Muscle of arm (tissue), 14 donors: Measurements from ENCODE around the gene UBQLN4. TPM values are rescaled to one million over a fixed set of nuclear protein-coding genes. Genes with fewer than 3 reads are reported as not detected.
A peak's percentile ranks its signal among the peaks of the same experiment; 100 is the strongest.

Source experiments
- DNase-seq: peaks from one replicate; pipeline ENCODE4 v3.0.0-alpha.2; 2013
- long read RNA-seq, 11 donors: transcript quantifications; one replicate each; lab custom pipeline, GENCODE V29; 2026
- polyA plus RNA-seq, 12 donors: library from polyadenylated mRNA; unstranded; fragments of 120-200 nt; gene quantifications; one replicate each; pipeline ENCODE4 v1.2.1, GENCODE V29; 2013; ENCODE audit not compliant: insufficient read length in 12 of 12

Gene UBQLN4
- polyA plus RNA-seq = 10 to 100 TPM in 11 of 12 donors, not detected in 1; 40.2 to 55.3 (median 47.1) TPM
- long read RNA-seq, donor 1, partial matches to known transcripts = 13 of 17 reads
- long read RNA-seq, donor 1, other reads (novel, unspliced or antisense) = 0 of 17 reads
- long read RNA-seq, donor 2, transcript UBQLN4-201 (11 exons, 3,576 nt) = major isoform, 8 of 46 reads
- long read RNA-seq, donor 2, partial matches to known transcripts = 38 of 46 reads
- long read RNA-seq, donor 2, other reads (novel, unspliced or antisense) = 0 of 46 reads
- long read RNA-seq, donor 3, partial matches to known transcripts = 0 of 1 reads
- long read RNA-seq, donor 3, other reads (novel, unspliced or antisense) = 0 of 1 reads
- long read RNA-seq, donor 4, partial matches to known transcripts = 0 of 3 reads
- long read RNA-seq, donor 4, other reads (novel, unspliced or antisense) = 0 of 3 reads
- long read RNA-seq, donor 5, transcript UBQLN4-201 (11 exons, 3,576 nt) = major isoform, 12 of 43 reads
- long read RNA-seq, donor 5, partial matches to known transcripts = 31 of 43 reads
- long read RNA-seq, donor 5, other reads (novel, unspliced or antisense) = 0 of 43 reads
- long read RNA-seq, donor 6, partial matches to known transcripts = 5 of 5 reads
- long read RNA-seq, donor 6, other reads (novel, unspliced or antisense) = 0 of 5 reads
- long read RNA-seq, donor 7, partial matches to known transcripts = 8 of 10 reads
- long read RNA-seq, donor 7, other reads (novel, unspliced or antisense) = 0 of 10 reads
- long read RNA-seq, donor 8, transcript UBQLN4-201 (11 exons, 3,576 nt) = major isoform, 8 of 26 reads
- long read RNA-seq, donor 8, partial matches to known transcripts = 18 of 26 reads
- long read RNA-seq, donor 8, other reads (novel, unspliced or antisense) = 0 of 26 reads
- long read RNA-seq, donor 9, partial matches to known transcripts = 0 of 2 reads
- long read RNA-seq, donor 9, other reads (novel, unspliced or antisense) = 0 of 2 reads
- long read RNA-seq, donor 10, transcript UBQLN4-201 (11 exons, 3,576 nt) = major isoform, 5 of 23 reads
- long read RNA-seq, donor 10, partial matches to known transcripts = 17 of 23 reads
- long read RNA-seq, donor 10, other reads (novel, unspliced or antisense) = 0 of 23 reads
- long read RNA-seq, donor 11, partial matches to known transcripts = 16 of 19 reads
- long read RNA-seq, donor 11, other reads (novel, unspliced or antisense) = 0 of 19 reads

DNA sequence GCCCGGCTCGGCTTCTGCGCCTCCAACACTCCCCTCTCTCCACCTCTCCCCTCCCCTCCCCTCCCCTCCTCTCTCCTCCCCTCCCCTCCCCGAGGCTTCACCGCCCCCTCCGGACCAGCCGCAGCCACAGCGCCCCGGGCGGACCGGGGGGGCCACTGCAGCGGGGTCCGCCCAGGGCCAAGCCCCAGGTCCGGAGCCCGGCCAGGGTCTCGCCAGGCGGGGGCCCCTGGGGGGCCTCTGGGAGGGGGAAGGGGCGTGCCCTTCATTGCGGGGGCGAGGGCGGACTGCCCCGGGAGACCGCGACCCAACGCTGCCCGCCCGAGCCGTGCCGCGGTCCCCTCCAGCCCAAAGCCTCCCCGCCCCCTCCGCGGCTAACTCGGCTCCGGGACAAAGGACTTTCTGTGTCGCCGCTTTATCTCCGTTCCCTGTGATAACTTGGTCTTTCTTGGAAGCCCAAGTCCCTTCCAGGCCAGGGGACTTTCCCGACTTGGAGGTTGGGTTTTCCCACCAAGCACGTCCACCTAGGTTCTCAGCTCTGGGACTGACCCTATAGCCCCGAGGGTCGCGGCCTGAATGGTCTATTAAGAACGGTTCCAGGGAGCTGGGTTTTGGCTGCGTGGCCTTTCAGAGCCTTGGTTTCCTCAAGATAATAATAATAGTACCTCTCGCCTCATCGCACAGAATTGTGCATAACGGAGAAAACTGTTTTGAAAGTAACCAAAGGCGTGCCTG, at the start of gene UBQLN4:
UBQLN4 (minus strand) TSS at position 31 of the 732 bp plus-strand sequence. CDS start 97 bp downstream, outside the sequence.
- peak; percentile 85 for DNase-seq

DNA sequence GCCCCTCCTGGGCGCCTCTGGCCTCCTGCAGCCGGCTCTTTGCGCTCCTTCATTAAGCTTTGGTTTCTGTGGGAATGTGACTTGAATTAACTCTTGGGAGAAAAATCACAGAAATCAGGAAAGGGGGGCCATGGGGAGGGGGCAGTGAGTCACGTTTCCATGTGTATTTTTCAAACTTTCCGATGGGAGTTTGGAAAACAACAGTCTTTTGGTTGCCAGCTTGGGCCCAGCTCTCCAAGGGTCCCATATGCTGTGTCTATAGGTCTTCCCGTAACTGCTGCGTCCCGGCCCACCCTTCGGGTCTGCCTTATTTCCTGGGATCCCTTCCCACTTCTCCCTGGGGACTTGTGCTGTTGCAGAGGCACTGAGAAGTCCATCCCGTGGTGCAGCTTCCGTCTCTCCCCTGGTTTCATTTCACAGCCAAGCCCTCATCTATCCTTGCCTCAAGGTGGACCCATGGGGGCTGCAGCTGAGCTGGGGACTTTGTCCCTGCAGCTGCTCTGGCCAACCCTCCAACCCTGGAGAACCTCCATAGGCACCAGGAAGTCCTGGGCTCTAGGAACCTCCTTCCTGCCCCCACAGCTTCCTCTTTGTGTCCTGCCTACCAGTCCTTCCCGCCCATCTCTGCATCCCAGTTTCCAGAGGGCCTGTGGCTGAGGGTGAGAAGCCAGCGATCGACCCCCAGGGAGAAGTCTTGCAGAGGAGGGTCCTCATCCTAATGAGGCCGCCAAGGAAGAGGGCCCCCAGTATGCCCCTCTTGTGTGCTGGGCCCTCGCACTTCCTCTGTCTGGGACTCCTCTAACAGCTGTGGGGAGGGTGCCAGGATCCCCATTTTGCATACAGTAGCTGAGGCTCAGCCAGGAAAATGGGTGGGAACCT, 49.3 kb upstream of the UBQLN4 start:
- peak; percentile 76 for DNase-seq

DNA sequence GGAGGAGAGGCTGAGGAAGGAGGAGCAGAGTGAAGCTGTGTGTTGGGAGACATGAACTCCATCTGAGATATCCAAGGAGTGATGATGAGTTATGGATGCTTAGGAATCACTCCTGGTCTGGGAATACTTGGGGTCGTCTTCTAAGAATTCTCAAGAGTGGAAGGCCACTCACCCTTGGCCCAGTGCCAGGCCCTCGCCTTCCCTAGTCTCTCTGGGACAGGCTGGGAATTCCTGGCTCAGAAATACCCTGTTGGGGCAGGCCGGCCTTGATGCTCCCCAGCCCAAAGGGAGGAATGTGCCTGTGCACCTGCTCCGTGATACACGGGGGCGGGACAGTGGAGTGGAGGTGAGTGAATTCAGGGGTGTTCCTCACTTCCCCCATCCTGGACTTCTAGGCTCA, 48.3 kb upstream of the UBQLN4 start:
- no peak for DNase-seq

DNA sequence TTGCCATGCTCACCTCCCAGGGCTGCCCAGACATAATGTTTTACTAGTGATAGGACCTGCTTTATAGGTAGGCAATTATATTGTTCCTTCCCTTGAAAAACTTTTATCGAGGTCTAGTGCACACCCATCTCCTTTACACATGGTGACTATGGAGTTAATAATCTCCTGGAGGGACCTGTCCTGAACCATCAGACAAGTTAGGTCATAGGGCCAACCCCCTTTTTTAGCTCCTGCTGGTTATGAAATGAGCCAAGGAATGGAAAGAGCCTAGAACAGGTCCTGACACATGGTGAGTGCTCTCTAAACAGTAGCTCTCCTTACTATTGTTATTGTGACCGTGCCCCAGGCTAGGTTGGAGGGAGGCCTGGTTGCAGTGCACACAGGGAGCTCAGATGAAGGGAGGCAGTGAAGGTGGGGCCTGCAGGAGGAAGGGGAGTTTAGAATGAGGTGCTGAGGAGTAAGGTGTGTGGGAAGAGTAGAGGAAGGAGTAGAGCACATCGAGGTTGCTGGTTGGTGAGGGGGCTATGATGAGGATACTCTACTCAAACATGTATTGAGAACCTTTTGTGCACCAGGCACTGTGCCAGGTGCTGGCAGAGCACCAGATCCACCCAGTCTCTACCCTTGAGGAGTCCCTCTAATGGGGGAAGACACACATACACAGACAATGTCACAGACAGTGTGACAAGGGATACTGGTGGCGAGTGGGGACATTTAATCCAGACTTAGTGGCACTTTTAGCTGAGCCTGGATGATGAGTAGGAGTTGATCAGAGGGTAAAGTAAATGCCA, 46.8 kb upstream of the UBQLN4 start:
- DNase-seq = no peak

DNA sequence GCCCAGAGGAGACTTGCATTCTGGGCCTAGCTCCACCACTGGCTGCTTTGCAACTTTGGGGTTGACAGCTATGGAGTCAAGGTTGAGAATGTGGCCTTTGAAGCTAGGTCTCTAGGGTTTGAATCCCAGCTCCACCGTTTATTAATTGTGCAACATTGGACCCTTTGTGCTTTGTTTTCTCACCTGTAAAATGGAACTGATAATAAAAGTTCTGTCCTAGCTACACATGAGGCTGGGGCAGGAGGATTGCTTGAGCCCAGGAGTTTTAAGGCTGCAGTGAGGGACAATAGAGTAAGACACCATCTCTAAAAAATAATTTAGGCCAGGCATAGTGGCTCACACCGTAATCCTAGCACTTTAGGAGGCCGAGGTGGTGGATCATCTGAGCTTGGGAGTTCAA, 45.7 kb upstream of the UBQLN4 start:
- no peak for DNase-seq

DNA sequence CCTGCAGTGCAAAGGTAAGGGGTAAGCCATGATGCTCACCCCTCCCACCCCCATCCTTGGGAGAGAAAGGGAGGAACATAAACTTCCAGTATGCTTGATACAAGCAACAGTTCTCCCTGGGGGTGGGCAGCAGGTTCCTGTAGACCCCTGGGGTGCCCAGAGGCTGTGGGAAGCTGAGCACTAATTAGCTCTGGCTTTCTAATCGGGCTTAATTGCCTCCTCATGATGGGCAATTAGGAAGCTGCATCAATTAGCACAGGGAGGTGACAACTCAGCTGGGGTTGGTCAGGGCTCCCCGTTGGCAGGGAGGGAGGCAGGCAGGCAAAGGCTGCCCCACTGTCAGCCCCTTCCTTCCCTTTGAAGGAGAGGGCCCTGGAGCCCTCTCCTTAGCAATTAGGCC, 45.2 kb upstream of the UBQLN4 start:
- no peak for DNase-seq

DNA sequence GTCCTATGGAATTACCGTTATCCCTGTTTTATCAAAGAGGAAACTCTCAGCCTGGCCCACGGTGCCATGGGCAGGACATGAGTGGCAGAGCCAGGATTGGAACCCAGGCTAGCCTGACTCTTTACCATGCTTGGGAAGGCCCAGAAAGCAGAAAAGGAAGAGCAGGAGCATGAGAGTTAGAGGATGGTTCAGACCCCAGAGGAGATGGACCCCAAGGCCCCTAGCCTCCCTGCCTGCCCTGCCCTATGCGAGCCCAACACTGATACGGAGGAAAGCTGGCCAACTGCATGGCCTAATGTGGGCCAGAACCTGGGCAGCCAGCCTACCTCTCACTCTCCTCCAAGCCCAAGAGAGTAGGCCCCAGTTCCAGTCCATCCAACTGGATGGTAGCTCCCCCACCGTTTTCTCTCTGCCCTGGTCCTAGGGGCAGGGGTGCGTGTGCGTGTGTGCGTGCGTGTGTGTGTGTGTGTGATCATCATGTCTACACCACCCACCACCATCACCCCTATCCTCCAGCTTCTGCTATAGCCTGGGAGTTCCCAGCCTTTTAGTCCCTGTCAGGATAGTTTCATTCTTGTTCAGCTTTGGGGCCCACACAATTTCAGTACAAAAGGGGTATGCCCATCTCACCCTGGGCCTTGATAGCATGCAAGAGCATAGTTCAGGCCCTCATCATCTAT, 44.0 kb upstream of the UBQLN4 start:
- DNase-seq = no peak

DNA sequence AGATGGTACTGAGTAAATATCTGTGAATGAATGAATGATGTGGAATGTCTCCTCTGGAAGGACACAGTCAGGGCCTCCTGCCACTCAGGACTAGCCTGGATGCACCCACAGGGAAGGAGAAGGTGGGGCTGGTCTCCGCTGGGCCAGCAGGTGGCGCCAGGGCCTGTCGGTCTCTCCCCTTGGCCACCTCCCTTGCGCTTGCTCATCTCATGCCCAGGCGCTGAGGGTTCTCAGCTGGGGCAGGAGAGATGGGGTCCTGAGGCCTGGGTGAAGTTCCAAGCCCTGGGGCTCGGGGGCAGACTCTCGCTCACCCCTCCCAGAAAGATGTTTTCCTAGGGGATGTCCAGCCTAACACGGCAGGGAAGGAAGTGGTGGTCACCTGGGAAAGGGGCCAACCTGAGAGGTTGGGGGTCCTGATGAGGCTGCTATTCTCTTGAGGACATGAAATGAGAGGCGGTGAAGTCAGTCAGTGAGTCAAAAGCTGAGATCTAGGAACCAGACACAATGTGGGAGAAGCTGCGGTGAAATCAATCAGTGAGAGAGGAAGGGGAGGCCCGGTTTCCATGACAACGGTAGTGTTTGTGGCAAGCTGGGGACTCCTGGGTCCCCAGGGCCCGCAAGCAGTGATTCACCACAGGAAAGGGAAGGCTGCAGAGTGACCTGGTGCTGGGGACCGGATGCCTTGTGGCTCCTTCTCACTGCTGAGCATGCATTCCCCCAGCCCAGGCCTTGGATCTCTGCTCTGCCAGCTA, 43.2 kb upstream of the UBQLN4 start:
- DNase-seq = peak; percentile 87

DNA sequence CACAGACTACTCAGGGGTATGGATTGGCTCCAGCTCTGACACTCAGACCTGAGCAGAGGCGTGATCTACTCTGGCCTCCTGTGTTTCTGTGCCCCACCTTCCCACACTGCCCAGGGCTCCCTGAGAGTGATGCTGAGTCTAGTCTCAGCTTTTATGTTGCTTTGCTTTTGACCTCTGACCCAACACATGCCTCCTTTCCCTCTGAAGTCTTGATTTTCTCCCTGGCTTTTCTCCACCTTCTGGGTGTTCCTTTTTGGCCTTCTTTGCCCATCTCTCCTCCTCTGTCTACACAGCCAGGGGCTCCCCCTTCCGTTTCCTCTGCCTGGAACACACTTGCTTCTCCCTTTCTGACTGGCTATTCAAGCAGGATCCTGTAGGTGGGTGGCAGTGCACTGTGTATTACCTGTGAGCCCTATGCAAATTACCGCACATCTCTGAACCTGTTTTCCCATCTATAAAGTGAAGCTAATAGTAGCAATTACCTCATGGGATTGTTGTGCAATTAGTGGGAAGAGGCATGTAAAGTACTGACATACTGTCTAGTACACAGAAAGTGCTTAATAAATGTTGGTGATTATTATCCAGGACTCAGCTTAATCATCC, 42.4 kb upstream of the UBQLN4 start:
- DNase-seq = no peak

DNA sequence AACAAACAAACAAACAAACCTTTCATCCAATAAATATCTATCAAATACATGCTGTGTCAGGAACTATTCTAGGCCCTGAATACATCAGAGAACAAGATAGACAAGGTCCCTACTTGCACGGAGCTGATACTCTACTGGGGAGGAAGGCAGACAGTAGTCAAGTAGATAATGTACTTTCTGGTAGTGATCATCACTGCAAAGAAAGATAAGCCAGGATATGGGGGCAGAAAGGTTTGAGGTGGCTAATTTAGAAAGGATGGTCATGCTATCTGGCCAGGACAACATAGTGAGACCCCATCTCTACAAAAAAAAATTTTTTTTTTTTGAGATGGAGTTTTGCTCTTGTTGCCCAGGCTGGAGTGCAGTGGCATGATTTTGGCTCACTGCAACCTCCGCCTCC, 38.0 kb upstream of the UBQLN4 start:
- no peak for DNase-seq

DNA sequence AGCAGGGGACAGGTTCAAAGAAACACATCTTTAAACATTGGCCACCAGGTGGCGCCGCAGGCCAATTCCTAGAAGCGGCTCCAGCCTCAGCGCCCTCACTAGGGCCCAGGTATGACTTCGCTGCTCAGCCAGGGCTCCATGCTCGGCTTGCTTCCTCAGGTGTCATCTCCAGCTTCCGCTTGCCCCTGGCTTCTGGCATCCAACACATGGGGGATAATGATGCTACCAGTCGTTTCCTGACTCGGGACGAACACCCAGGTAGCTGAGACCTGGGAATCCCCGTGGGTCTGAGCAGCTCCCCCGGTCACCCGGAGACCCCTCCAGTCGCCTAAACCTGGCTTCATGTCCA, 37.2 kb upstream of the UBQLN4 start:
- peak; percentile 85 for DNase-seq

DNA sequence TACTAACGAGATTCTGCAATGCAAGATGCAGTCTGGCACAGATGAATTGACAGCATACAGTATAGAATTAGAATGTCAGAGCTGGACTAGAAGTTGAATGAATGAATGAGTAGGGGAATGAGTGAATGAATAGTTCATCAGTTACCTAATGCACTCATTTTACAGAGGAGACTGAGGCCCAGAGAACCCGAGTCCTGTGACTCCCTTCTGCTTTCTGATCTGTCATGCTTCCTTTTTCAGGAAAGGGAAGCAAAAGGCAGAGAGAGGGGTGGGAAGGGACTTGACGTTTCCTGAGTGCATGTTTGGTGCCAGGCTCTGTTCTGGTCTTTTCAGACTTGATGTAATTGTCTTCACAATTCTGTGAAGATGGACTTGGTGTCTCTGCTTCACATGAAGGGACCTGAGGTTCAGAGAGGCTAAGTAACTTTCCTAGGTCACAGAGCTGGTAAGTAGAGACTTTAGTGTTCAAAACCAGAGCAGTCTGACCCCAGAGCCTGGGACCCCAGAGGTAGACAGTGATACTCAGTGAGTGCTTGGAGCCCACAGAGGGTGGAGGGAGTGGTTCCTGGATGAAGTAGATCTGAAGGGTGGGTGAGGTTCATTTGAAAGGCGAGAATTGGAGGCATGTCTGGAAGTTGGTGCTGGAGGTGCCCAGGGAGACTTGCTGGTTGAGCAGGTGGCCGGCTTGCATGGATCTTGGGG, 36.7 kb upstream of the UBQLN4 start:
- DNase-seq = no peak

DNA sequence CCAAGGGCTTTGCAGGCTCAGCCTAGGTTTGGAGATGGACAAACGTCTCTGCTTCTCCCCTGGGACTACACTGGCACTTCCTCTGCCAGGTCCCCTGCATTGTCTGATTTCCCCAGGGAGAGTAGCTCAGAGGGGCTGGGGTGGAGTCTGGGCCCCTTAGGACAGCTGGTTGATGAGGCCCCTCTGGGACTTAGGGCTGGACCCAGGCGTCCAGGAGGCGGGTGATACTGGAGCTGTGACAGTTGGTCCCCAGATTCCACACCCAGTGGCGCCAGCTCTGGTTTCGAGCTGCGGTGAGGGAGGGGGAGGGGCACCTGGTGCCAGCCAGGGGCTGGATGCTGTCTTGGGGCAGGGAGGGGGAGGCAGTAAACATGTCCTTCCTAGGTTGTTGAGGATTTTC, 36.1 kb upstream of the UBQLN4 start:
- no peak for DNase-seq

DNA sequence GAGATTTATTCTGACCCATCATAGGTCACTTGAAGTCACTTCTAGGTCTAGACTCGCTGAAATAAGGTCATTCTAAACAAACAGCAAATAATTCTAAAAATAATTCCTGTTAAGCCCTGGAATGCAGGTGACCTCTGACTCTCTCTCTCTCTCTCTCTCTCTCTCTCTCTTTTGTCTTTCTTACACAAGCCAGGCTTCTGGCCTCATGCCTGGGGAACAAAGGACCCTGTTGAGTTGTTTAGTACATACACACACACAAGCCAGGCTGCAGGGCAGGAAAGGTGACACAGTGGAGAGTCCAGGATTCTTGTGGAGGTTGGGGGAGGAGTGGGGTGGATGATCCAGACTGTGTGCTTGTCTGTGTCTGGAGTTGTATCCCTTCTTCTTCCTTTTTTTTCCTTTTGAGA, 32.7 kb upstream of the UBQLN4 start:
- no peak for DNase-seq

DNA sequence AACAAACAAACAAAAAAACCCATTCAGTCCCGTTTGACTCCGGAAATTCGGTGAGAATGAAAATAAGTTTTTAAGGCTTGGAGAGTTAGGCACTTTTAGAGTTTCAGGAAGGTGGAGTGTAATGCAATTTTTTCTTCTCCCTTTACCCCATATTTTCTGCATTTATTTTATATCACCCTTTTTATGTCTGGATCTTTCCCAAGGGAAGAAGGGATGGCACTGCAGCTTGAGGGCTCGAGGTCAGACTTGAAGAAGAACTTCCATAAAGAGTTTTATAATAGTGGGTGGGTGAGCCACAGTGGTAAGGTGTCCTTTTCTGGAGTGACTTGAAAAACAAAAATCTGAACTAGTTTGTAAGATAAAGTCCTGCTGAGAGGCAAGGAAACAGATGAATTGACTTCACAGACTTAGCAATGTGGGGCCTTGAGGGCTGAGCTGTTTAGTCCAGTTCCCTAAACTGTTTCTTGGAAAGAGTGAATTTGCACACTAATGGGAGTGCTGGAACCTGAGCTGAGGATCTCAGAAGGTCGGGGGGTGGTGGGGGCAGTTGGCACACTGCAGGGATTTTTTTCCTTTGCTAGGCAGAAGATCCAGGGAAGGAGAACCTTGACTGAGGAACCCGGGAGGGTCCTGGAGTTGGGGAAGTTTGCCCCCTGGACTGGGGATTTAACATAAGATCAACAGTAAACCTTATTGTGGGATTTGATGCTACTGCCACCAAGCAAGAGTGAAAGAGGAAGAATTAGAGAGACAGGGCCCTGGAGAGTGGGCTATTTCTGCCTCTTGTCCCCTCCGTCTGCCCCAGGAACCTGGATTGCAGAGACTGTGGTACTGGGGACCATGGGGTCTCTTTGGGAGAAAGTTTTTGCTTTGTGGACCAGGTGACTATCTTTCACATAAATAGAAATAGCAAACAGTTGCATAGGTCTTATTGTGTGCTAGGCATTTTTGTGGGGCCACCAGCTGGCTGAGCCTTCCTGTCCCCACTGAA, 30.5 kb upstream of the UBQLN4 start:
- no peak for DNase-seq
